Transverse colon (tissue), 3 donors: ENCODE data around the gene DDX51.

ENCODE experiments used
- EP300 ChIP-seq: sonication (generic); formaldehyde crosslinking; IDR thresholded peaks from one replicate; pipeline ENCODE4 v1.6.1; 2017; ENCODE audit warnings: antibody characterized with exemption, low read depth
- POLR2A ChIP-seq: fragments of 450-650 bp; IDR thresholded peaks from one replicate; pipeline ENCODE4 v1.6.1; 2016; ENCODE audit warnings: antibody characterized with exemption, mild to moderate bottlenecking, moderate library complexity
- POLR2AphosphoS5 ChIP-seq, 3 donors: sonication (generic); formaldehyde crosslinking; IDR thresholded peaks; one replicate each; pipeline ENCODE4 v1.6.1; 2016; ENCODE audit warnings: antibody characterized with exemption in 3 of 3

GRCh38 chr12:132166801-132167591, 22.9 kb upstream of the DDX51 start:
- TF ChIP-seq POLR2AphosphoS5 (IDR thresholded peaks at IDR 0.05) (no peak), POLR2A (no peak), EP300 (no peak)
